SU-DHL-6 (cell line): ENCODE data around the gene SLCO4A1.

ENCODE experiments used
- EZH2phosphoT487 ChIP-seq: fragments of 200-600 bp; sonication (generic), shearing (Covaris generic); conservative IDR thresholded peaks from 2 replicates; pipeline ENCODE4 v1.6.1; 2018; ENCODE audit warnings: mild to moderate bottlenecking, antibody characterized with exemption, low read length, moderate library complexity, mixed read lengths
- TF ChIP-seq, protein P1 (sequence below): fragments of 200-600 bp; sonication (generic); IDR thresholded peaks from one replicate; pipeline ENCODE4 v1.5.1; 2017; ENCODE audit warnings: antibody characterized with exemption, mild to moderate bottlenecking, low read length, moderate library complexity; ENCODE audit not compliant: insufficient read depth, poor library complexity, severe bottlenecking

DNA sequence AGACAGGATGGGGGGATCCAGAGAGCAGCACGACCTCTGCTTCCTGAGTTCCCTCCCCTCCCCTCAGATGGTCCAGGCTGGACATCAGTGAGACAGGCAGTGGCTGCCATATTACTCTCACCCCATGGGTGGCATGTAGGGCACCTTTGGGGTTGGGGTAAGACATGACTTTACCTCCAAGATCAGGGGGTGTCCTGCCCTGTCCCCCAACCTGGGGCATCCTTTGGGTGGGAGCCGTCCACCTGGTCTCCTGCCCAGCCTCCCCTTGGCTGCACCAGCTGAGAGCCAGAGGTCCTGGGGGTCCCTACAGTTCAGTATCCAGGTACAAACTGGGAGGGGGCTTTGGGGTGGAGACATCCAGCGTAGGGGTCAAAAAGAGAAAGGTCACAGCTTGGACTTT is 48.7 kb upstream of the SLCO4A1 start:
- TF ChIP-seq, protein P1, sequence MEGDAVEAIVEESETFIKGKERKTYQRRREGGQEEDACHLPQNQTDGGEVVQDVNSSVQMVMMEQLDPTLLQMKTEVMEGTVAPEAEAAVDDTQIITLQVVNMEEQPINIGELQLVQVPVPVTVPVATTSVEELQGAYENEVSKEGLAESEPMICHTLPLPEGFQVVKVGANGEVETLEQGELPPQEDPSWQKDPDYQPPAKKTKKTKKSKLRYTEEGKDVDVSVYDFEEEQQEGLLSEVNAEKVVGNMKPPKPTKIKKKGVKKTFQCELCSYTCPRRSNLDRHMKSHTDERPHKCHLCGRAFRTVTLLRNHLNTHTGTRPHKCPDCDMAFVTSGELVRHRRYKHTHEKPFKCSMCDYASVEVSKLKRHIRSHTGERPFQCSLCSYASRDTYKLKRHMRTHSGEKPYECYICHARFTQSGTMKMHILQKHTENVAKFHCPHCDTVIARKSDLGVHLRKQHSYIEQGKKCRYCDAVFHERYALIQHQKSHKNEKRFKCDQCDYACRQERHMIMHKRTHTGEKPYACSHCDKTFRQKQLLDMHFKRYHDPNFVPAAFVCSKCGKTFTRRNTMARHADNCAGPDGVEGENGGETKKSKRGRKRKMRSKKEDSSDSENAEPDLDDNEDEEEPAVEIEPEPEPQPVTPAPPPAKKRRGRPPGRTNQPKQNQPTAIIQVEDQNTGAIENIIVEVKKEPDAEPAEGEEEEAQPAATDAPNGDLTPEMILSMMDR = no peak
- no peak for TF ChIP-seq EZH2phosphoT487
